GM18951 (cell line): ENCODE results near the gene ICE1.

Source experiments
- POLR2A ChIP-seq: IDR thresholded peaks from 4 replicates; pipeline ENCODE4 v1.6.1; 2011; ENCODE audit warnings: mild to moderate bottlenecking; ENCODE audit not compliant: insufficient read length, insufficient read depth; ENCODE audit errors: extremely low read depth
- in situ Hi-C: fragments of 300-500 bp; cut with MboI; formaldehyde crosslinking; loops from one replicate; pipeline ENCODE4 v1.12.0; 2022; ENCODE audit warnings: low sequenced_read_pairs, mixed read lengths, inconsistent platforms; ENCODE audit not compliant: unreplicated experiment

ICE1 gene

DNA sequence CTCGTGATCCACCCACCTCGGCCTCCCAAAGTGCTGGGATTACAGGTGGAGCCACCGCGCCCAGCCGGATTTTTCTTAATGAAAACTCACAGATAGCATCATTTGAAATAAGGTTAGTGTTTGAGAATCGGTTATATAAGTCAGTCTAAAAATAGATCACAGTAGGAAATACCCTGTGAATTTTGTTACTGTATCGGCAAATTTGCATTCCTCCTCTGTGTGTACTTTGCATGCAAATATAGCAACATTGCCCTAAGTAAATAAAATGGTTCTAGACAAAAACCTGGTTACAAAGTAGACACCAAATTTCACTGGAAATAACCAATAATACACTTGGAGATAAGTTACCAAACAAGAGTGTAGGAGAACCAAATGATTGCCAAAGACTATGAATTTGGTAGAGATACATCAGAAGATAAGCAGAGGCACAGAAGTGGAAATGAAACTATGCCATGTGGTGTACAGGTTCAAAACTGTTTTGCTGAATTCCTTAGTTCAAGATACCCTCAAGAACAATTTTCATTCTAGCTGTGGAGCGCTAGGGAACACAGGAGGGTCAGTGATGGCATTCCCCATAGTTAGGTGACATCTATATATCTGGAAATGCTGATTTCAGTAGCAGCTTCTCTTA lies 58.1 kb downstream of the ICE1 start:
- in situ Hi-C loops, result loop anchor here (25.0 kb wide), 2 partner anchors 407 to 1257 kb away; no protein-coding TSS in a partner anchor
- no peak for TF ChIP-seq POLR2A

DNA sequence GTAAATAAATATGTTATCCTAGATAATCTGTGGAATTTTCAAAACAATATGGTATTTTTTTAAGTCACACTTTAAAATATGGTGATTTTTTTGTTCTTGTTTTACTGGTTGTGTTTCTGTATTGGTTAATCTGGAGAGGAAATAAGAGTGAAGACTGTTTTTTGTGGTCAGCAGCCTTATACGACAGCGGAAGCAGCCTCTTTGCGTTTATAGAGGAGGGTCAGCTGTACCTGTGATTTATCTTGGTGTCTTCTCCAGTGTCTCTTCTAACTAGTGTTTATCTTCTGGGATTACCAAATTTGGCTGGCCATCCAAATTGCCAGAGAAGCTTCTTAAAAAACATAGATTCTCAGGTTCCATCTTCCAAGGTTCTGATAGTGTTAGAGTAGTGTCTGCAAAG lies 58.7 kb downstream of the ICE1 start:
- no peak for TF ChIP-seq POLR2A
- in situ Hi-C loops, result loop anchor here (25.0 kb wide), 2 partner anchors 406 to 1256 kb away; no protein-coding TSS in a partner anchor

DNA sequence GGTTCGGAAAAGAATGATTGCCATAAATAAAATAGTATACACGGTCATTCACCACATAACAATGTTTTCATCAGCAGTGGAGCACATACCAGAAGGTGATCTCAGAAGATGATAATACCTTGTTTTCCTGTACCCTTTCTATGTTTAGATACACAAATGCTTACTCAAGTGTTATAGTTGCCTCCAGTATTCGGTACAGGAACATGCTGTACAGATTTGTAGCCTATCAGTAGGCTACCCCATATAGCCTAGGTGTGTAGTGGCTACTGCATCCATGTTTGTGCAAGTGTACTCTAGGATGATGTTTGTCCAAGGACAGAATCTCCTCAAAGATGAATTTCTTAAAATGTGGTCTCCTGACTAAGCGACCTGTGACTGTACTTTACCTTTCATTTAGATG lies 59.2 kb downstream of the ICE1 start:
- TF ChIP-seq POLR2A, result no peak
- in situ Hi-C loops, result loop anchor here (25.0 kb wide), 2 partner anchors 406 to 1256 kb away; no protein-coding TSS in a partner anchor

DNA sequence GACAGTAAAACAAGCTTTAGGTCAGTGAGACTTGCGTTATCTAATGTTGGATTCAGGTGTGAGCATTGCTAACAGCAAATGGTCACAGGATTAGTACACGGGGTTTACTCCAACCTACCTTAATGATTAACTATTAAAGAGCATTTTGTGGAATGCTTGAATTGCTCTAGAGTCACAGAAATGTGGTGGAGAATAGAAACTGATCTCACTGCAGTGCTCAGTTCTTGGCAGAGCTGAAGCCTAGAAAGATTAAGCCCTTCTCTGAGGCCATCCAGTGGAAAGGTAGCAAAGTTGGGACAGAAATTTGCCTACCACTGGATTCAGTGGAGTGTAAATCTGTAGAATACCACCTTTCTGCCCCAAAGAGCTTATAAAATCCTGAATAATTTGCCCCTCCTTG lies 60.9 kb downstream of the ICE1 start:
- in situ Hi-C loops, result loop anchor here (25.0 kb wide), 2 partner anchors 404 to 1254 kb away; no protein-coding TSS in a partner anchor
- no peak for TF ChIP-seq POLR2A

DNA sequence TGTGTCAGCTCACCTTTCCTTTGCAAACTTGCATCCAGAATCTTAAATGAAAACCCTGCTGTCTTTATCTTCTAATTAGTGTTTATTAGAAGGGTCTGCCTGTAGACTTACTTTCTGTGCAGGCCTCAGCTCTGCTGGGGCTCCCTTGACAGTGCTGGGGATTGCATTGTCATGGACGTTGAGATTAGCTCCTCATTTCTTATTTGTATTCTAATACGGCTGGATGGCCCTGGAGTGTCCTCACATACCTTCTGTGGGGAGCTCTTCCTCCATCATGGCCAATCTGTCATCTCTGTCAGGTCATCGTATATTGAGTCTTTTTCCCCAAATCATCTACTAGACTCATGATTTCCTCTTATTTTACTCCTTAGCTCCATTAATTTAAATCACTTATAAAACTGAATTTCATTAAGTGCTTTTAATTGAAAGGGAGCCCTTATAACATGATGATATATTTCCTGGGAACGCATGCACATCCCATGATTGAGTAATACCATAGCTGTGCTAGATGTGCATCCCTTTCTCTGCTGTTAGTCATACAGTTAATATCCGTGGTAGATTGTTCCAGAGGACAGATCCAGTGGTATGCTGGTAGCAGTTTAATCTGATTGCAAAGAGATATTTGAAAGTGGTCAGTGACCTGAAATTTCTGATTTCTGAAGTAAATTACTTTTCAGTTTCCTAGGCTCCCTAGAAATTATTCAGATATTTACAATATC lies 61.6 kb downstream of the ICE1 start:
- TF ChIP-seq POLR2A, result no peak
- in situ Hi-C loops, result loop anchor here (25.0 kb wide), 2 partner anchors 403 to 1253 kb away; no protein-coding TSS in a partner anchor

DNA sequence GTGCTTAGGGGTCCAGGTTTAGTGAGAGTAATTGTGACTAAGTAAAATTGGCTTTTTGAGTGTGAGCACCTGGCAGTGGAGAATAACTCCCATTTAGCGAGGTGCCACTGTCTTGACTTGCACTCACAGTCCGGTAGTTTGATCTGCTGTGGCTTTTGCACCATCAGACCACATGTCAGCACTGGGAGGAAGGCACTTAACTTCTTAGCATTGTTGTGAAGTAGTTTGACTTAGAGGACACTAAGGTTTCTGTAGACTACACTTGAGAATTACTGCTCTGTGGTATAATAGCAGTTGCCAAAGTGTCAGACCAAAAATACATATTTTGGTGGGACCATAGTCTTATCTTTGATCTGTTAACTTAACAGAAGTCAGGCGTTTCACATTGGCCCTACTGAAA lies 63.6 kb downstream of the ICE1 start:
- no peak for TF ChIP-seq POLR2A
- in situ Hi-C loops, result loop anchor here (25.0 kb wide), 2 partner anchors 401 to 1251 kb away; no protein-coding TSS in a partner anchor

DNA sequence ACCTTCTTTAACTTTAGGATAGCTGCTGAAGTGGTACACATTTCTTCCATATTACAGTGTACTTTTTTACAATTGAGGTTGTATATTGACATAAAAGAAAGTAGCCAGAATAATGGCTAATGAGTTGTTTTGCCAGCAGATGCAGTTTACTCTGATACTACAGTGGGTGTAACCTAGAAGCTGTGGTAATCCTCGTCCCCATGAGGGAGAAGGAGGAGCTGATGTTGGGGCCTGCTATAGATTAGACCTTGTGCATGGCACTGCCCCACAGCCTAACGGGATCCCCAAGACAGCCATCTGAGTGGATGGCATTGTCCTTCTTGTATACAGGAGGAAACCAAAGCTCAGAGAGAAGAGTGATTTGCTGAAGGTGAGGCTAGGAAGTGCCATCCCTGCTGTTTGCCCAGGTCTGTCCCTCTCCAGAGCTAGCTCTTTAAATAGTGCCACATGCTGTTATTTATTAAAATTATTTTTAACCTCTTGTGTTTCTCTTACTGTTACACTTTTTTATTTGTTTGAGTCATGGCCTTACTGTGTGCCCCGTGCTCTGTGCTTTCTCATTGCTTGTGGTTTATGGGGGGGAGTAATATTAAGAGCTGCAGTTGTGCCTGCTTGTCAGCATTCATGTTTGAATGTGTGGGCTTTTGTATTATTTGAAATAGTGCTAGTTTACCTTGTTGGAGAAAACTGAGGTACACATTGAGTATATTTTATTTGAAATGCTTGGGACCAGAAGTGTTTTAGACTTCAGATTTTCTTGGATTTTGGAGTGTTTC lies 65.3 kb downstream of the ICE1 start:
- no peak for TF ChIP-seq POLR2A
- in situ Hi-C loops, result loop anchor here (25.0 kb wide), 2 partner anchors 400 to 1250 kb away; no protein-coding TSS in a partner anchor

DNA sequence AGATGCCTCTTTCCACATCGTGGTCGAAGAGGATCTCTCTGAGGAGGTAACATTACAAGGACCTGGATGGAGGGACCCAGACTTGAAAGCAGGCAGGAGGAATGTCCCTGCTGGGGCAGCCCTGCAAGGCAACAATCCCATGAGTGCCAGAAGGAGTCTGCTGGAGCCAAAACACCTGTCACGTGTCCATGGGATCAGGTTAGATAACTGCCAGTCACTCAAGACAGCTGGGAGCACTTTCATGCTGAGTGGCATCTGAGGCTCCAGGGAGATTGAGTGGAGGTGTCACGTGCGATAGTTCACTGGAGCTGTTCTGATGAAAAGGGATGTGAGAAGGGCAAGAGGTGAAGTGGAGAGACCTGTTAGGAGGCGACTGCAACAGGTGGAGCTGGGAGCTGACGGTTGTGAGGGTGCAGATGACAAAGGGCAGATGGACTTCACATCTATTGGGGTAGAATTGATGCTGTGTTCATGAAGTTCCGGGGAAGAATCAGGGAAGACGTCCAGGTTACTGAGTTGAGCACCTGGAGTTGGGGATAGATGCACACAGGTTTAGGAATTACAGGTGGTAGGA lies 68.4 kb downstream of the ICE1 start:
- no peak for TF ChIP-seq POLR2A
- in situ Hi-C loops, result loop anchor here (25.0 kb wide), 2 partner anchors 396 to 1246 kb away; no protein-coding TSS in a partner anchor

DNA sequence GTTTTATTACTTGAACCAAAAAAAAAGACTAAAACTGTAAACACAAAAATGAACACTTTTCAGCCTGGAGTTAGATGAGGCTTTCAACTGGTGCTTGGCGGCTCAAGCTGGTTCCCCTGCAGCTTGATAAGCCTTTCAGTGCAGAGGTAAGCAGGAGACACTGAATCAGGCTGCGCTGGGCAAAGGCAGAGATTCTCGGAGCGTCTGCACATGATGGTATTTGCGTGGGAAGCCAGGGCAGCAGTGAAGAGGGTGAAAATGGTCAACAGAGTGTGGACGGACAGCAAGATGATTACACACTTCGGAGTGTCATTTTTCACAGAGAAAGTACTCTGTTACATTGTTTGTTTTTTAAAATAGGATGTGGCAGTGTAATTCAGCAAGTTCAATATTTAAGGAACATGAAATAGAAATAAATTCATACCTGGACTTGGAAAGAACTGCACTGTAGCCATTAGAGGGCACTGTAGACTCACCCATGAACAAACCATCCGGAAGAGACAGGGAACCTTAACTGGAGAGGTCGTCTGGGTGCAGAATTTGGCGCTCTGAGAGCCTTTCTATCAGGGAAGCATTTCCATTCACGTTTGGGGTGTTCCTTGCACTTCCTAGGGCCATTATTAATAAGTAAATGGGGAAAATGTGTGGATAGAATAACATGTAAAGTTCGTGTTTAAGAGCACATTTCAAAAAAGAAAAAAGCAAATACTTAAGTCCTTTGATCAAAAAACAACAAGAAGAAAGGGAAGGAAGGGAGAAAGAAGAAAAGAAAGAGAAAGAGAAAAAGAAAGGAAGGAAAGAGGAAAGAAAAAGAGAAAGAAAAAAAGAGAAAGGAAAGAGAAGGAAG lies 69.8 kb downstream of the ICE1 start:
- TF ChIP-seq POLR2A, result no peak
- in situ Hi-C loops, result loop anchor here (25.0 kb wide), 2 partner anchors 395 to 1245 kb away; no protein-coding TSS in a partner anchor

DNA sequence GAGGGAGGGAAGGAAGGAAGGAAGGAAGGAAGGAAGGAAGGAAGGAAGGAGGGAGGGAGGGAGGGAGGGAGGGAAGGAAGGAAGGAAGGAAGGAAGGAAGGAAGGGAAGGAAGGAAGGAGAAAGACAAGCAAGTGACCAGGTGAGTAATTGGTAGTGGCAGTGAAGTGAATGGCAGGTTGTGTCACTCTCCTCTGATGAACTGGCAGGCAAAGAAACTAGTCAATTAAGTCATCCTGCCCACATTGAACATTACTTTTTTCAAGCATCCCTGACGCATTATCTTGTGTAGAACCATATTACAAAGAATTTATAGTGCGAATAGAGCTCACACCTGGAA lies 70.4 kb downstream of the ICE1 start:
- in situ Hi-C loops, result loop anchor here (25.0 kb wide), 2 partner anchors 394 to 1244 kb away; no protein-coding TSS in a partner anchor

DNA sequence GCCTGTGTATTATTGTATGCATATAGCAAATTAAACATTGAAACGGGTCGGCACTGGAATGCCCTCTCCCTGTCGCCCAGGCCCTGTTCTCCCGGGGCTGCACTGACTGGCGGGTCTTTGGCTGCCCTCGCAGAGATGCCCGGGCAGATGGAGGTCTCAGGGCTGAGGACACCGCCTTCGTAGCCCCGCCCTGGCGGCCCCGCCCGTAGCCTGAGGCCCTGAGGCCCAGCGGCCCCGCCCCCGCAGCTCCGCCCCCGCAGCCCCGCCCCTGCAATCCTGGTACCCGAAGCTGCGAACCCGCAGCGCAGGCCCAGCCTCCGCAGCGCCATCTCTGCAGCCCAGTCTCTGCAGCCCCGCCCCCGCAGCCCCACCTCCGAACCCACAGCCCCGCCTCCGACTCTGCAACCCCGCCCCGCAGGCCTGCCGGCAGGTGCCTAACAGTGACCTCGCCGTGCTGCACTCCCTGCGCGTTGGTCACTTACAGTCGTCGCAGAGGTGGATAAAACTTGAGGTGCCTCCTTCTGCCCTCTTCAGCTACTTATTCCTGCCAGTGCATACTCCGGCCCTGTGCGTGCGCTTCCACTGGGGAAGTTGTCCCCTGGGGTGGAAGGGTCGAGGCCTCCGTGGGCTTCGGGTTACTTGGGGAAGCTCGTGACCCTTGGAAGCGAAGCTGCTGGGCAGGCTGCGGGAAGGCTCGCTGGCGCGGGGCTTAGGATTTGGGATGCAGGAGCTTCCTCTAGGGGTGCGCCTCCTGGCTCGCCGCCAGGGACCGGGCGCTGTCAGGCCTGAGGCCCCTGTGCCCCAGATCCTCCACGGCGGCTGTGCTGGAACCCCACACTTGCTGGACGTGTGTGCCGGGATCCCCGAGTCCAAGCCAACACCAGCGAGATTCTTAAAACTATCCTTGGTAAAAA lies 72.3 kb downstream of the ICE1 start:
- in situ Hi-C loops, result loop anchor here (25.0 kb wide), 2 partner anchors 393 to 1243 kb away; no protein-coding TSS in a partner anchor
- no peak for TF ChIP-seq POLR2A

DNA sequence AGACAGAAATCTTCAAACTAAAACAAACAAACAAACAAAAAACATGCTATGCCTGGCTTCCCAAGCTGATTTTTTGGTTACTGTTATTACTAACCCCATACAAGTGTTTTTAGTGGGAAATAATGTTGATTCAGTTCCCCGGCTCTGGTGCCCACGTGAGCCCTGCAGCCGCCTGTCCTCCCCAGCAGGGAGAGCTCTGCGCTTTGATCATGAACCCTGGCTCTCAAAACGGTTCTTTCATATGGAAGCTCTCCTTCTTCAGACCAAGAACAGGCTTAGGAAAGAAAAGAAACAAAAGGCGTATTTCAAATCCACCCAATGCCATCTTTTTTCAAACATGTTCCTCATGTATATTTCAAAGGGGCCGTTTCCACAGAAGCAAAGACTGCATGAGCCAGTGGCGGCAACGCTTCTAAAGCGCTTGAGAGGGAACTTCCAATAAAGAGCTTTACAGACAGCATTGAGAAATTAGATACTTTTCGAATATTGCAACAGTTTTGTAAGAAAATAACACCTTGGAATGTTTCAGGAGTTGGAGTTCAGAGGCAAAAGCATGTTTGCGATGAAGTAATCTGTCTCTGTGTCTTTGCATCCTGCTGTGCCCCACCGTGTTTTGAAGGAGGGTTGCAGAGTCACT lies 74.8 kb downstream of the ICE1 start:
- no peak for TF ChIP-seq POLR2A
- in situ Hi-C loops, result loop anchor here (25.0 kb wide), 2 partner anchors 390 to 1240 kb away; no protein-coding TSS in a partner anchor
